HUDEP-2 (cell line): ENCODE data around the gene RBM15.

ENCODE experiments used
- DNase-seq, 76 experiments: peaks; one replicate each; lab custom pipeline; 2025; ENCODE audit not compliant: unreplicated experiment in 76 of 76; lab: John Stamatoyannopoulos, UW

RBM15 gene

GRCh38 chr1:110393691-110394492 lies 54.7 kb downstream of the RBM15 start:
- no peak for DNase-seq

- DNase-seq, result no peak
Measured at GRCh38 chr1:110394493-110394820, 55.3 kb downstream of the RBM15 start.
